GM21737 (cell line): ENCODE data around the gene ARAP1.

Experiments used
- ATAC-seq: cut with Tn5 transposase; IDR thresholded peaks from one replicate; pipeline ENCODE4 v1.9.1; 2021; ENCODE audit warnings: mild to moderate bottlenecking, moderate library complexity; ENCODE audit not compliant: unreplicated experiment

The ARAP1 gene

DNA sequence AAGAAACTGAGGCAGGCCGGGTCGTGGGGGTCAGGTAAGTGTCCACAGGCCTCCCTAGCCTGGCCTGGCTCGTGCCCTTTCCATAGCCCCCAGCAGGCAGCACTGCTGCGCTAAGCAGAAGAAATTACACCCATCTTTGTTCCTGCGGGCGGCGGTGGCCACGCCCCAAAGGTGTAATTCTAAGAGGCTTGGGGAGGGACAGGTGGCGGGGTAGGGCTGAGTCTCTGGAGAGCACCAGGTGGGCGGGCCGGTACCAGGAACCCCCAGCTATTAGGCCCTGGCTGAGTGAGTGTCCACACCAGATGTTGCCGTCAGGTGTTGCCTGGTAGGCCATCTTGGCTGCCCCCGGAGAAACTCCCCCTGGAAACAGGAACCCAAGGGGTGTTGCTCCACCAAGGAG, 12.3 kb upstream of the ARAP1 start:
- no peak for ATAC-seq

DNA sequence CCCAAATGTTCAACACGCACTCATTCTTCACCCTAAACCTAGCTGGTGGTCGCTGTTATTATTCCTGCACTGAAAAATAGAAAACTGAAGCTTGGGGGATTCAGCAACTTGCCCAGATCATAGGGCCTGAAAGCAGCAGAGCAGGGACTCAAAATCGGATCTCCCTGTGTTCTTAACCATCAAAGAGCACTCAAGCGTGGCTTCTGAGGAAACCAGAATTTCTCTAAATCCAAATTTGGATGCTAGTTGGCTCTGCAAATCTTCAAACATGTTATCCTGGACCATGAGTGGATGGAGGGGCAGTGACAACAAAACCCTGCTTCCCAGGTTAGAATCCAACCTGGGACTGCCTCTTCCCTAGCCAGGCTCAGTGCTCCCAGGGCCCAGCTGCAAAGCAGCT, 11.6 kb upstream of the ARAP1 start:
- no peak for ATAC-seq

DNA sequence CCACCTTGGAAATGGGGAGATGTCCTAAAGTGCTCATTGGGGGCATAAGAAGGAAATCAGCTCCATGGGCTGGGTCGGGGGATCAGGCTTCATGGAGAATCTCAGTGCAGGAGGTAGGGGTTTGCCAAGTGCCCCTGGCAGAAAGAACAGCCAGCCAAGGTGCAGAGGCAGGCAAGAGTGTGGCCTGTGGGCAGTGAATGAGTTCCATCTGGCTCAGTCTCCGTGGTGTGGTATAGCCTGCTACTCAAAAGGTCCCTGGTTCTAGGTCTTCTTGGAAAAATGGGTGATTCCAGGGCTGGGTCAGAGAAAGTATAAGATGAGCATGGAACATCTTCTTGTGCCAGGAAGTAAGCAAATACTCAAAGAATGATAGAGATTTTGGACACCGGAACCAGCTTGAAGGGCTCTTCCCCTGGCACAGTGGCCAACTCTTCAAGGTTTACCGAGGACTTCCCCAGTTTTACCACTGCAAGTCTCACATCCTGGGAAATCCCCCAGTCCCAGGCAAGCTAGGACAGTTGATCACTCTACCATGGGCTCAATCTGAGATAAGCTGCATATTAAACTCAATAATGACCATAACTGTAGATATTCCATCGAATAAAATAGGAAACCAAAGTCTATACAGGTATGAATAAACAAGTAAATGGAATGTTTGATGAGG, 10.6 kb upstream of the ARAP1 start:
- no peak for ATAC-seq

DNA sequence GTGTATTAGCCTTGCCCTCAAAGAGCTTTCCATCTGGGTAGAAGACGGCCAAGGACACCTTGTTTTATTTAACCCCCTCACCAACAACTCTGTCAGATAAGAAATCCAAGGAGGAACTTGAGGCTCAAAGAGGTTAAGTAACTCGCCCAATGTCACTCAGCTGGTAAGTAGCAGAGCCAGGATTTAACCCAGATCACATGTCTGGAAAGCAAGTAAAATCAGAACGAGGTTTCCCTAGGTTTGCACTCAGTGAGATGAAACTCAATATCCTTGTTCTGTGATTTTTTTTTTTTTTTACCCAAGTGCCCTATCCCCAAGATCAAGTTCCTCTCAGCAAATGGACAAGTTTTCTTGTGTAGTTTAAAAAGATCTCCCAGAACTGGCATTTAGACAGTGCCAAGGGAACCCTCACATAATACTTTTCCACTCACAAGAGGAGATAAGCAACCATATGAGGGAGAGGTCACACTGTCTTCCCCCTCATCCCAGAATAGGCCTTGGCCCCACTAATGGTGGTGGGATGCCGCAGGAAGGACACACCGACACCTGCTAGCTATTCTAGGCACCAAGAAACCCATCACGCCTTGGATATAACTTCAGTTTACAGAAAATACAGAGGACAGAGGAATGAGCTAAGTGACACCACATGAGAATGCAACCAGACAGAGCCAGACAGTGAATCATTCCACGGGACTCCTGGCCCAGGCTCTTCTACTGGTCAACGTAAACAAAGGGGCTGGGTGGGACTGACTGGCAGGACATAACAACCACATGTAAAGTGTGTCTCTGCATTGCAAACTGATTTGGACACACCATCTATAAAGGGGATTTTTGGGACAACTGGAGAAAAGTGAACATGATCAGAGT, 8.6 kb upstream of the ARAP1 start:
- no peak for ATAC-seq

DNA sequence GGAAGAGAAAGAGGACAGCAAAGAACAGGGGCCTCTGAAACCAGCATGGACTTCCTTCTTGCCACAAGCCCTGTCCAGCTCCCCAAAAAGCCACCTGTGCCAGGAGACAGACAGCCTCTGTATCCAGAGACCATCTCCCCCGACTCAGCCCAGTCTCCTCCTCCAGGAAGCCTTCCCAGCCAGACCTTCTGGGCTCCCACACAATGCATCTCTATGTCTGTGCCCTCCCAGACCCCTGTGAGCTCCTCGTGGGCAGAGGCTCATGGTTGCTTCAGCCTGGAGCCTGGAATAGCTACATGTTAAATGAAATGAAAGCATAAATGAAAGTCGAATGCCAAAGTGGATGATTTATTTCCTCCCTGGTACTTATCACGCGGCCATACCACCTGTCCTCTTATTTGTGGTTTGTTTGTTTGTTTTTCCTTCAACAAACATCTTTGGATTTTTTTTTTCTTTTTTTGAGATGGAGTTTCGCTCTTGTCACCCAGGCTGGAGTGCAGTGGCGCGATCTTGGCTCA, 7.3 kb upstream of the ARAP1 start:
- ATAC-seq = no peak

DNA sequence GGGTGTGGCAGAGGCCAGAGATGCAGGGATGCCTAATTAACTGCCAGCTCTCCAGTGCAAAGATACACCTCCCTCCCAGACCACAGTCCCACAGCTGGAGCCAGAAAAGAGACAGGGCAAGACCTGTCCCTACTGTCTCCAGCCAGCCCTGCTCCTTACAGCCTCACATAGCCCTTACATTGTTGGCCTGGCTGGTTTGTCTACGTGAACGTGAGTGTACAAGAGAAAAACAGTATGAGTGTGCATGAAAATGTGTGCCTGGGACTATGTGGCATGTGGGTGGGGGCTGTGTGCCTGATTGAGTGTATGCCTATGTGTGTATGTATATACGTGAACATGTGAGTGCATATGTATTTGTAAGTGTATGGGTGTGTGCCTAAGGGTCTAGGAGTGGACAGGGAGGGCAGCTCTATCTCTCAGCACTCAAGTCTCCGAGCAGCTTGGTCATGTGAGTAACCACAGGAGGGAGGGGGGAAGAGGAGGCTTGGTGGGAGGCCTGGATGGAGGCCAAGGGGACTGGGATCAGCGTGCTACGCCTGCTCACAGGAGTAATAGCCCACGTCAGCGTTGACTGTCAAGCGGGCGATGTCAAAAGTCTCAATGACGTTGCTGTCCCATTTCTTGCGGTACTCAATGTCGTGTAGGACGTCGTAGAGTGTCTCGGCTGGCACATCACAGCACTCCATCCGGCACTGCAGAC, 6.6 kb upstream of the ARAP1 start:
- ATAC-seq = no peak

DNA sequence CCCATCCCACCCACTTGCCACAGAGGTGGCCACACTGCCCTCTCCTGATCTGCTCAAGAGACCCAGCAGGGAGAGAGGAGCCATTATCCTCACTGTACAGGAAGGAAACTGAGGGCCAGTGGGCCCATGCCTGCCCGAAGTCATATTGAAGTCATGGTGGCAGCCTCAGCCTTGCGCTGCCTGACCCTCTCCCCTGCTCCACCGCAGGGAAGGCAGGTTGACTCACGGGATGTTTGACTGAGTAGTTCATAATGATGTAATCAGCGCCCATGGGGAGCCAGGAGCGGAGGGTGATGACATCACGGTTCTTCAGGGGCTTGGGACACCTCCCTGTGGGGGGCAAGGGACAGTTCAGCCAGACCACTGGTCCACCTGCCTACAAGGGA, 6.1 kb upstream of the ARAP1 start:
- ATAC-seq = no peak

DNA sequence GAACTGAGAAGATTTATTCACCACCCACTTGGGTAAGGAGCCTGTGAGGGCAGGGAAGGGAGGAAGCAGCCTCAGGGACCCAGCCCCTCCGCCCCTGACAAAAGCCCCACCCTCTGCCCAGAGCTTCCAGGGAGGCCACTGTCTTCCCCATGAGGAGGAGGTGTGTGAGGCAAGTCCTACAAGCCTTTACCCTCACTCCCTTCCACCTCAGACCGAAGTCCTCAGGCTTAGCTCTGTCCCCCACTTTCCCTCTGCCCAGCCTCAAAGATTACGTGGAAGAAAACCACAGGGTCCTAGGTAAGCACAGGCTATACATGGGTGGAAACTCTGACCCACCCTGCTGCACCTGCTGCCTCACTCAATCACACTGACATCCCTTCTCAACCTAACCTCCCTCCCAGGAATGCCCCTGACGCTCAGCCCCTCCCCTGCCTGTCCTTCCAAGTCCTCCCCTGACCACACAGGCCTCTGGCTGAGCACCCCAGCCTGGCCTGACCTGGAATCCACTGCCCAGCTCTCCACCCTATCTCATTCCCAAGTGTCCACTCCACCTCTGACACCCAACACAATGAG, 3.6 kb upstream of the ARAP1 start:
- ATAC-seq = no peak

DNA sequence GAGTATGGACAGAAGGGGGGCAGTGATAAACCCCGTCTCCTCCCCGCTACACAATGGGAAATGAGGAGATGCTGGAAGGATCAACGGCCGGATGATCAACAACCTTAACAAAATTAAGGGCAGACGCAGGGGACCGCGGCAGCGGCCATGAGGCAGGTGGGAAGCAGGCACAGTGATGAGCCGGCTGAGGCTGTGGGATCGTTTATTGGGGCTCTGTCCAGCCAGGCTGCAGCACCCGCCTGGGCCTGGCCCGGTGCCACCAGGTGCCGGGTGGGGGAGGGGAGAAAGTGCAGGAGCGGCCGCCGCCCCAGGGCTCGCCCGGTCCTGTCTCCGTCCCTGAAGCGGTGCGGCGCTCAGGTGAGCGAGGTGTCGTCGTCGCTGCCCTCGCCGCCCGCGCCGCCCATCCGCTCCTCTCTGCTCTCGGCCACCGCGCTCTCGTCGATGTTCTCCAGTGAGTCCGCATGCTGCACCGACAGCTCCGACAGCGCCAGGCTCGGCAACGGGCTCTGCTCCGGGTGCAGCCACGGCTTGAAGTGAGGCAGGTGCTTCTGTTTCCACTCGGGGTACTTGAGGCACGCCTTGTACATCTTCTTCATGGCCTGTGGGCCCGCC, 2.4 kb upstream of the ARAP1 start:
- ATAC-seq = no peak

DNA sequence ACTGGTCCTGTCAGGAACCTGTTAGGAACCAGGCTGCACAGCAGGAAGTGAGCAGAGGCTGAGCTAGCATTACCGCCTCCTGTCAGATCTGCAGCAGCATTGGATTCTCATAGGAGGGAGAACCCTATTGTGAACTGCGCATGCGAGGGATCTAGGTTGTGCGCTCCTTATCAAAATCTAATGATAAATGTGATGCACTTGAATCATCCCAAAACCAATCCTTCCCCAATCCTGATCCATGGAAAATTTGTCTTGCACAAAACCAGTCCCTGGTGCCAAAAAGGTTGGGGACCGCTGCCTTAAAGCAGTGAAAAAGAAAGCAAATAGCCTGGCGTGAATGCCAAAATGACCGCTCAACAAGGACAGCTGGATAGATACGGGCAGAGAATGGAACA, 1.9 kb upstream of the ARAP1 start:
- ATAC-seq = no peak

DNA sequence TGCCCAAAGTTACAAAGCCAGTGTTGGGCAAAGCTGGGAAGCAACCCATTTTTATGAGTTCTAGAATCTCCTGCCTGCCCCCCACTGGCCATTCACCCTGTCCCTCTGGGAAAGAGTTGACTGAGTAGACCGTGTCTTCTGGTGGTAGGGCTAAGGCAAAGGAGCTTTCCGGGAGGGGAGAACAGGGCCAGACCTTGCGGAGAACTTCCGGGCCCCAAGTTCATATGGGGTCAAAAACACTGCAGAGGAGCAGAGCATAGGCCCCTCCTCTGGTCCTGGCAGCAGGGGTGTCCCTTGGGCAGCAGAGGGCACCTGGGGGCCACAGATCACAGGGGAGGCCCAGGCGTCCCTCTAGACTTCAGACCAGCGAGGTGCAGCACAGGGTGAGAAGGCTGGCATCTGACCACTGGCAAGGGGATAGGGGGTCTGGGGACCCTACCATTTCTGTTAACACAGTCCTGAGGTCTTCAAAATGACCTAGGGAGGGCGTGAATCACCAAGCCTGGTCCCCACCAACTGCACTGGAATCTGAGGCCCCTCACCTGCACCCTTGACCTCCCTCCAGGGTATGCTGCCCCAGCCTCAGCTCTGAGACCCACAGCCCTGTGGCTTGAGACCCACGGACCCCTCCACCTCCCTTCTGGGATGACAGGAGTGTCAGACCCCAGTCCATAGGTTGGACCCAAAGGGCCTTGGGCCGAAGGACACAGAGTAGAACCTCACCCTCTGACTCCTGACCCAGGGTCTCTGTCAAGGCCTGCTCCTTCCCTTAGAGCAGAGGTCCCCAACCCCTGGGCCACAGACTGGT, 1.3 kb upstream of the ARAP1 start:
- ATAC-seq = no peak

DNA sequence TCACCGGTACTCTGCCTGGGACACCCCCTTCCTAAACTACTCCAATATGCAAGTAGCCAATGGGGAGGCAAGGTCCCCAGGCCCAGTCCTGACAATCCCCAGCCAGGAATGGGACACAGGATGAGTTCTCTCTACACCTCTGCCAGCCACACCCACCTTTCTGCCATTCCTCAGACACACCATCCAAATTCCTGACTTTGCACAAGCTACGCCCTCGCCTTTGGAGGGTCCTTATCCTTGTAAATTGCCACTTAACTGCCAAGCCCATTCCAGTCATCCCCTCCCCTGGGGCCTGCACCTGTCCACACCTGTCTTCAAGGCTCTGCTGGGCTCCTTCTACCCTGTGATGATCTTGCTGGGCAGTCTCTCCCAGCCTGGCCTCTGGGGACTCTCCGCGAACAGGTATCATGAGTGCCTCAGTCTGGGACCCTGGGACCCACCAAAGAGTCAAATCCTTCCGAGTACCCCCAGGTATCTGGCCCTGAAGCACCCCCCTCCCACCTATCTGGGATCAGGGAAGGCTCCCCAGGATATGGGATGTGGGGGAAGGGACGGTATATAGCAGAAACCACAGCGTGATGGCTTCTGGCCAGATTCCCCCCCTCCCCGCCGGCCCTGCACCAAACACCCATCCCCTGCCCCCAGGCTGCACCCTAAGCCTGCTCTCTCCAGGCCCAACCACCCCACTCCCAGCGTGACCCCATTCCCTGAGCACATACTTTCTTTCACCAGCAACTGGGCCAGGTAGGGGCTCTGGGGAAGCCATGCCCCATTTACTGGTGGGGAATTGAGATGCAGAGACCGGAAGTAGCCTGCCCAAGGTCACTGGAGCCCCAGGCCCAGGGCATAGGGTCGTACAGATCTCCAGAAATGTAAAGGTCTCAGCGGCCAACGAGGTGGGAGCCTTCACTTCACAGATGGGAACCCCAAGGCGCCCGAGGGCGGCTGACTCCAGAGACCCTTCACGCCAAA, 806 bp downstream of the ARAP1 start:
- no peak for ATAC-seq

DNA sequence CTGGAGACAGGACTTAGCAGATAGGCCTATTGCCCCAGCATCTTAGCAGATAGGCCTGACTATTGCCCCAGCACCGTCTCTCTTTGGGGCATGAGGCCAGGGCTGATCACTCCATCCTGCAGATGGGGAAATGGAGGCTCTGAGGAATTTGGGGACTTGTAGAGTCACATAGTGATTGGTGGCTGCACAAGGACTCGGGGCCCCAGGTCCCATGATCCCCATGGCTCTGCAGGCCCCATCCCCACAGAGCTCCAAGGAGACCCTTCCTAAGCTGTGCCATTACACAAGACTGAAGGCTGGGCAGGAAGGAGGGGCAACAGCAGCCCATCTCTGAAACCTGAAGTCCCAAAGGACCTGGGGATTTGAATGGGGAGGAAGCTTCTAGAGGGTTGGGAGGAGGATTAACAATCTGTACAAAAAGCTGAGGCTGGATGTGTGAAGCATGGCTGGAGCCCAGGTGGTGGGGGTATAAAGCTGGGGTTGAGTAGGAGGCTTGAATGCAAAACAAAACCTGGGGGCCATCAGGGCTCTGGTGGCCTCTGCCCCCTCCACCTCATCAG, 1.6 kb downstream of the ARAP1 start:
- no peak for ATAC-seq

DNA sequence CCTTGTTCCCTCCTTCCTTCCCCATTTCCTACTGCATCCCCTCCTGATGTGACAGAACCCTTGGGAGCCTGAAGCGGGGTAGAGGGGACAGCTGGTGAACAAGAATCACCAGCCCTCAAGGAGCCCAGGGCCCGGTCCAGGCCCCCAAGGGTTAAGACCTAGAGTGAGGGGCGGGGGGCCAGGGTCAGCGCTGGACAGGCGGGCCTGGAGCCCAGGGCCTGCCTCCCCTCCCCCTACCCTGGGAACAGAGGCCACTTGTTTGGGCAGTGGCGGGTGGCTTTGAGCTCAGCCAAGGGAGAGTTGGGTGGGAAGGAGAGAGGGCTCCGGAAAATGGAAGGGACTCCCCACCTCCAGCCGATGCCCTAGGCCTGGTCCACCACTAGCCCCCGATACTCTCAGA, 2.1 kb downstream of the ARAP1 start:
- ATAC-seq = no peak

DNA sequence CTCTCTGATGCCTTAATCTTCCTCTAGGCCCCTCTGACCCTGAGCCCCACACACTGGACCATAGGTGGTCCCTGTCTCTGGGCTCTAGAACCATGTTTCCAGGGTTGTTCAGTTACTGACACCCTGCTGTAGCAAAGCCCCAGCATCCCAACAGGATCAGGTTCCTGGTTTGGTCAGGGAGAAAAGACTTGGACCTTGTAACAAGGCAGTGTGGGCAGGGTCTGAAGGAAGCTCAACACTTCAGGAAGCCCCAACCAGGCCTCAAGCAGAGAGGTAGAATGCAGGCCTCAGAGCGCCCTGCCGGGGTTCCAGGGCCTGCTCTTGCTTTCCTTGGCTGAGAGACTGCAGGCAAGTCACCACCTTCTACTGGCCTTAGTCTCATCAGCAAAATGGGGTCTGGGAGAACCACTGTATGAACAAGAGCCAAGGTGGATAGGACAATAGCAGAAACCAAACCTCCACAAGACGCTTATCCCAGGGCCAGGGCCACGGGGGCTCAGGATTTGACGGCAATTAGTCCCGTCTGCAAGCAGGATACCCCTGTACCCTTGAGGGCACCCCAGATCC, 4.8 kb downstream of the ARAP1 start:
- no peak for ATAC-seq

DNA sequence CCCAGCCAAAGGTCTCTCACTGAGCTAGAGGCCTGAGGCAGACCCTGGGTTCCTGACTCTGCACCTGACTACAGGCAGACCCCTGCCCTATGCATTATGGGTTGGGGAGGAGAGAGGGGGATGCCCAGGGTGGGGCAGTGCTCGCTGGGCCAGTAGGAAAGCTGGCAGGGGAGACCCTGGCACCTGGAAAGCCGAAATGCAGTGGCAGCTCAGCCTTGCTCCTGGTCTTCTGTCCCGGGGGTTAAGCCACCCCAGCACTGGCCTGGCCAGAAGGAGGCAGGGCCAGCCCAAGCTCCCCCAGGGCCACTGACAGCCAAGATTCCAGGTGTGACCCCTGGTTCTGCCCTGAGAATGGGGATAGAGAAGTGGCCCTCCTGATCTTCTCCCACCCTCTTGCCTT, 5.4 kb downstream of the ARAP1 start:
- ATAC-seq = no peak

DNA sequence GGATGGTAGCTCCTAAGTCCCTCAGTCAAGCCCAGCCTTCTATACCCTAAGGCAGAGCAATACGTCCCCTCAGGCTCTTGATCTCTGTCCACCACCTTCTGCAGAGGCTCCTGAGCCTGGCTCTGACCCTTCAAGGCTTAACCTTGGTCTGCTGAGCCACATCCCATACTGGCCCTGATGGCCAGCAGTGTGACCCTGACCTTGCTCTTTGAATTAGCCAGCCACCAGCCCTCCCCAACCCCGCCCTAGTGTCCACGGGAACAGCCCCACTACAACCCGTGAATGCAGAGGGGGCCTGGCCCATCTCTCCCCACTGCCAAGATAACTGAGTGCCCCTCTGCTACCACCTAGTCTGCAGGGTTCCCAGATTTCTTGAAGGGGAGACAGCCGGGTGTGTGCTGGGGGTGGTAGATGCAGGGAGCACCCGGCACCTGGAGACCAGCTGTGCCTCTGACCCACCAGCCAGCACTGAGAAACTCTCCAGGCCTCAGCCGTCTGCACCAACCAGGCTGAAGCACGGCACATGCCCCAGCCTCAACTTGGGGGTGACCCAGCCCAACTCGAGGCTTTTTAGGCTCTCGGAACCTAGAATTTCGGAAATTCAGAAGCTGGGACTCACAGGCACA, 6.2 kb downstream of the ARAP1 start:
- no peak for ATAC-seq

DNA sequence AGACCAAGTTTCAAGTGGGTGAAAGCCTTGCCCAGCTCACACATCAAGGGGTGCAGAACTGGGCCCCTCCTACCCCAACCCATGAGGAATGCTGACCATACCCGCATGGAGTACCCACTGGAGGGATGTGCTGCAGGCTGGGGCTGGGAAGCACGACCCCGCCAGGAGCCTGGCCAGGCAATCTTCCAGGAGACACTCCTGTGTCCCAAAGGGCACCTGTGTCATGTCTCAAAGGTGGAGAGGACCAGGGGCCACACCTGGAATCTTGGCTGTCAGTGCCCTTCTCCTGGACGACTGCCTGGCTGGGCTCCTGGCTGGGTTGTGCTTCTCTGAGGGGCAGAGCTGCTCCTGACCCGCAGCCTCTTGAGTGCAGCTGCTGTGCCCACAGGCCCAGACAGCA, 6.7 kb downstream of the ARAP1 start:
- no peak for ATAC-seq
